NCI-H146 treated with DMSO at 0.1 percent for 48 hours (cell line): ENCODE results near the gene ARHGEF7.

ENCODE experiments used
- DNase-seq: peaks from one replicate; lab custom pipeline; 2025; ENCODE audit not compliant: unreplicated experiment; lab: John Stamatoyannopoulos, UW

Gene ARHGEF7

GRCh38 chr13:111339366-111340143 is 224.4 kb downstream of the ARHGEF7 start:
- no peak for DNase-seq

- DNase-seq: no peak
These were observed 226.8 kb downstream of the ARHGEF7 start for GRCh38 chr13:111341886-111342285.

GRCh38 chr13:111342721-111343120 is 227.6 kb downstream of the ARHGEF7 start:
- no peak for DNase-seq

GRCh38 chr13:111343186-111343805 is 228.2 kb downstream of the ARHGEF7 start:
- DNase-seq: no peak

- peak; percentile 61 for DNase-seq
These were observed 229.5 kb downstream of the ARHGEF7 start for GRCh38 chr13:111344471-111345191.

- DNase-seq: no peak
These were observed 230.6 kb downstream of the ARHGEF7 start for GRCh38 chr13:111345682-111346081.

- no peak for DNase-seq
These were observed 231.1 kb downstream of the ARHGEF7 start for GRCh38 chr13:111346101-111346680.

GRCh38 chr13:111347438-111347837 is 232.3 kb downstream of the ARHGEF7 start:
- no peak for DNase-seq

GRCh38 chr13:111353508-111353907 is 238.4 kb downstream of the ARHGEF7 start:
- DNase-seq: no peak

- DNase-seq: no peak
These were observed 239.7 kb downstream of the ARHGEF7 start for GRCh38 chr13:111354789-111355188.
